Measurements from ENCODE around the gene DHX15.
A peak's percentile ranks its signal among the peaks of the same experiment; 100 is the strongest.

Gene DHX15

GRCh38 chr4:24488399-24489164, 95.8 kb downstream of the DHX15 start:
- TF ChIP-seq, protein P1, sequence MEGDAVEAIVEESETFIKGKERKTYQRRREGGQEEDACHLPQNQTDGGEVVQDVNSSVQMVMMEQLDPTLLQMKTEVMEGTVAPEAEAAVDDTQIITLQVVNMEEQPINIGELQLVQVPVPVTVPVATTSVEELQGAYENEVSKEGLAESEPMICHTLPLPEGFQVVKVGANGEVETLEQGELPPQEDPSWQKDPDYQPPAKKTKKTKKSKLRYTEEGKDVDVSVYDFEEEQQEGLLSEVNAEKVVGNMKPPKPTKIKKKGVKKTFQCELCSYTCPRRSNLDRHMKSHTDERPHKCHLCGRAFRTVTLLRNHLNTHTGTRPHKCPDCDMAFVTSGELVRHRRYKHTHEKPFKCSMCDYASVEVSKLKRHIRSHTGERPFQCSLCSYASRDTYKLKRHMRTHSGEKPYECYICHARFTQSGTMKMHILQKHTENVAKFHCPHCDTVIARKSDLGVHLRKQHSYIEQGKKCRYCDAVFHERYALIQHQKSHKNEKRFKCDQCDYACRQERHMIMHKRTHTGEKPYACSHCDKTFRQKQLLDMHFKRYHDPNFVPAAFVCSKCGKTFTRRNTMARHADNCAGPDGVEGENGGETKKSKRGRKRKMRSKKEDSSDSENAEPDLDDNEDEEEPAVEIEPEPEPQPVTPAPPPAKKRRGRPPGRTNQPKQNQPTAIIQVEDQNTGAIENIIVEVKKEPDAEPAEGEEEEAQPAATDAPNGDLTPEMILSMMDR (IDR thresholded peaks at IDR 0.05; ENCODE audit: low read depth, low read length): peak; percentile 88
- no peak for DNase-seq (ENCODE audit: extremely low read depth, low read depth)

DNA sequence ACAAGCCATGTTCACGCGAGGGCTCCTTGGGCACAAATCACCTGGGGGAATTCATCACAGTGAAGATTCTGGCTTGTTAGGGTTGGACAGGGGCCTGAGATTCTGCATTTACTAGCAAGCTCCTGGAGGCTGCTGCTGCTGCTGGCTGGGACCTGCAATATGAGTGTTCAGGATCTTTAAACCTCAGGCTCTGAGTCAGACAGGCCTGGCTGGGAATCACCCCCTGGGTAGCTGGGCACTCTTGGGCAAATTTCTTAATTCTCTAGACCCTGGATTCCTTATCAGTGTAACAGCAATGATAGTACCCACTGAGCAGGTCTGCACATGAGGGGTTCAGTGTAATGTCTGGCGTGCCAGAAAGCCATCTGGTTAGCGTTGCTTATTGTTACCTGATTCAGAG, 101.5 kb downstream of the DHX15 start:
- DNase-seq (ENCODE audit: extremely low read depth, low read depth): no peak
- TF ChIP-seq, protein P1 (IDR thresholded peaks at IDR 0.05; ENCODE audit: low read depth, low read length): no peak

GRCh38 chr4:24477919-24478318, 106.4 kb downstream of the DHX15 start:
- TF ChIP-seq, protein P1 (IDR thresholded peaks at IDR 0.05; ENCODE audit: low read depth, low read length): no peak
- no peak for DNase-seq (ENCODE audit: extremely low read depth, low read depth)
